Left ventricle myocardium inferior (tissue), 1 donor: ENCODE measurements around the gene PPP2R2D. TPM values are rescaled to one million over a fixed set of nuclear protein-coding genes. Genes with fewer than 3 reads are reported as not detected.
A peak's percentile ranks its signal among the peaks of the same experiment; 100 is the strongest.

Experiments used
- DNase-seq: peaks from one replicate; pipeline ENCODE4 v3.0.0-alpha.2; 2020
- H3K27ac ChIP-seq: fragments of 200-600 bp; replicated peaks from 2 replicates; pipeline ENCODE4 v1.8.0; 2021
- H3K27me3 ChIP-seq: fragments of 200-600 bp; 2 replicates; pipeline ENCODE4 v1.8.0; 2021; ENCODE audit warnings: low read depth
- H3K36me3 ChIP-seq: fragments of 200-600 bp; 2 replicates; pipeline ENCODE4 v1.8.0; 2021
- H3K4me1 ChIP-seq: fragments of 200-600 bp; 2 replicates; pipeline ENCODE4 v1.8.0; 2021
- H3K4me3 ChIP-seq: fragments of 200-600 bp; 2 replicates; pipeline ENCODE4 v1.8.0; 2021; ENCODE audit warnings: mild to moderate bottlenecking, moderate library complexity
- H3K9me3 ChIP-seq: fragments of 200-600 bp; replicated peaks from 2 replicates; pipeline ENCODE4 v1.8.0; 2021
- intact Hi-C: fragments of 100-400 bp; cut with micrococcal nuclease; formaldehyde crosslinking; loops from one replicate; pipeline ENCODE4 v1.11.0; 2022
- total RNA-seq: library from RNA; stranded (reverse); fragmentation: NEBNext Ultra II Directional; extraction: Animal tissue kit (Norgen Biotek cat#: 25700); gene quantifications from one replicate; pipeline ENCODE4 v1.2.1, GENCODE V29; 2021
- TF ChIP-seq, protein P1 (sequence below): fragments of 200-600 bp; IDR thresholded peaks from 2 replicates; pipeline ENCODE4 v1.8.0; 2021; ENCODE audit warnings: antibody characterized with exemption, mild to moderate bottlenecking, borderline replicate concordance
- donor health status: DM: no; HTN: yes; CAD: no; lungs with severe emphysema.

PPP2R2D gene
- total RNA-seq, 1 donor from 2014 or later: 38.2 TPM

DNA sequence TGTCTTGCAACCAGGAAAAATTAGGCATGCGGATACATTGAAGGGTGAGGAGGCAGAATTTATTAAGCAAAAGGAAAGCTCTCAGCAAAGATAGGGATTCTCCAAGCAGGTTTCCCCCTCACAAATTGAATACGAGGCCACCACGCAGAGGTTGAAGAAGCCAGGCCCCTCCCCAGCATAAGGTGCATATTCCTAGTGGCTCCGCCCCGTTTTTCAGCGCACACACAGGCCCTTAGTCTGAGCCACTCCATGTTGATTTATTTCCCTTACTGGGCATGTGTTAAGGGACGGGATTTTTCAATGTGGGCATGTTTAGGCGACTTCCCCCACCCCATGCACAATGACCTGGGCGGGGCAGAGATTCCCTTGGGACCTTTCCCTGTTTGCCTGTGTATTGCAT, 24.9 kb downstream of the PPP2R2D start:
- no peak for DNase-seq
- Histone ChIP-seq H3K27ac (no peak overlapping the region), H3K9me3 (peaks cover 14% of the 10 kb centered on the region), H3K4me3 (no peak overlapping the region), H3K36me3 (peaks cover 4% of the 10 kb centered on the region), H3K4me1 (peaks cover 78% of the 10 kb centered on the region), H3K27me3 (no peaks in the 10 kb centered on the region)
- TF ChIP-seq, protein P1, sequence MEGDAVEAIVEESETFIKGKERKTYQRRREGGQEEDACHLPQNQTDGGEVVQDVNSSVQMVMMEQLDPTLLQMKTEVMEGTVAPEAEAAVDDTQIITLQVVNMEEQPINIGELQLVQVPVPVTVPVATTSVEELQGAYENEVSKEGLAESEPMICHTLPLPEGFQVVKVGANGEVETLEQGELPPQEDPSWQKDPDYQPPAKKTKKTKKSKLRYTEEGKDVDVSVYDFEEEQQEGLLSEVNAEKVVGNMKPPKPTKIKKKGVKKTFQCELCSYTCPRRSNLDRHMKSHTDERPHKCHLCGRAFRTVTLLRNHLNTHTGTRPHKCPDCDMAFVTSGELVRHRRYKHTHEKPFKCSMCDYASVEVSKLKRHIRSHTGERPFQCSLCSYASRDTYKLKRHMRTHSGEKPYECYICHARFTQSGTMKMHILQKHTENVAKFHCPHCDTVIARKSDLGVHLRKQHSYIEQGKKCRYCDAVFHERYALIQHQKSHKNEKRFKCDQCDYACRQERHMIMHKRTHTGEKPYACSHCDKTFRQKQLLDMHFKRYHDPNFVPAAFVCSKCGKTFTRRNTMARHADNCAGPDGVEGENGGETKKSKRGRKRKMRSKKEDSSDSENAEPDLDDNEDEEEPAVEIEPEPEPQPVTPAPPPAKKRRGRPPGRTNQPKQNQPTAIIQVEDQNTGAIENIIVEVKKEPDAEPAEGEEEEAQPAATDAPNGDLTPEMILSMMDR: no peak
- intact Hi-C loops: no loop called here

DNA sequence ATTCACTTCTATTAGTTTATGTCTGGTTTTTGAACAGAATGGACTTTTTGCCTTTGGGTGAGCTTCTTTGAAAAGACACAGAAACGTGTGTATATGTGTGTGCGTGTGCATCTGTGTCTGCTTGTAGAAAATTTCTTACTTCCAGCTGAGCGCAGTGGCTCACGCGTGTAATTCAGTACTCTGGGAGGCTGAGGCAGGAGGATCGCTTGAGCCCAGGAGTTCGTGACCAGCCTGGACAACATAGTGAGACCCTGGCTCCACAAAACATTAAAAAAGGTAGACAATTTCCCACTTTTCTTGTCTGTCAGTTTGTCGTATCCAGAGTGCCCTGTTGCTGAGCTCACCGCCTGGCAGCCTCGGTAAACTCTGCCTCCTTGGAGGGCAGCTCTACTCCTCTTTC, 25.4 kb downstream of the PPP2R2D start:
- TF ChIP-seq, protein P1: no peak
- Histone ChIP-seq H3K36me3 (peaks cover 4% of the 10 kb centered on the region), H3K4me1 (peaks cover 78% of the 10 kb centered on the region), H3K27me3 (no peaks in the 10 kb centered on the region), H3K9me3 (peaks cover 14% of the 10 kb centered on the region), H3K4me3 (no peak overlapping the region), H3K27ac (no peak overlapping the region)
- no peak for DNase-seq
- intact Hi-C loops: no loop called here

DNA sequence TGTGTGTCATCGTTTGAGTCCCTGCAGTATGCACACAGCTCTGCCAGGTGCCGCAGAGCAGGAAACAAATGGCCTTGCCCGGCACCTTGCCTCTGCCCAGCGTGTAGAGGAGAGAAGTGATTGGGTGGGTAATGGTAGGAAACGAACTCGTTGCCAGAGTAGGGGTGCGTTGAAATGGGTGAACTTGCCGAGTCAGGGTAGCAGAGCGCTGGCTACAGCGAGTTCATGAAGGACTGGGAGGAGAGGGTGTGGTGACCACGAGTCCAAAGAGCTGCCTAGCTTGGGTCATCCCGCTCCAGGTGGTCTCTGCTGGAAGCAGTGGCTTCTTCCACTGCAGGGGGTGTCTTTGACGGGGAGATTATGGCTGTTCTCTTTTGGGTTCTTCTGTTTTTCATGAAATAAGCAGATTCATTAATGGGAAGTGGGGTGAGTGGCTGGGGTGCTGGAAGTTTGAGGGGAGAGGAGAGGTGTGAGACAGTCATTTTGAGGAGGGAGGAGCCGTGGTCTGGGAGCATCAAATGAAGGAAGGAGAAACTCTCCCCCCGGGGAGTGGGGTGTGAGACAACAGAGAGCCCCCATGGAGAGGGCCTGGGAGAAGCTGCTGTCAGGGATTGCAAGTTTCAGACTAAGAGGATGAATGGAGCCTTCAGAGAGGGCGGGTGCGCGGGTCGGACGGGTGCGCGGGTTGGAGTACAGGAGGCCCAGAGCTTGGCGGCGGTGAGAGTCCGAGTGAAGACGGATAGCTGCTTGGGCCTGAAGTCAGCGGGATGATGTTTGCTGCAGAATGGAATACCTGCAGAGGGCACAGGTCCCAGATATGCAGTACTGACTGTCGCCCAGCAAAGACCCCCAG, 26.2 kb downstream of the PPP2R2D start:
- TF ChIP-seq, protein P1: no peak
- peaks cover 79% of the 10 kb centered on the region for H3K4me1 ChIP-seq
- H3K9me3 ChIP-seq: peaks cover 14% of the 10 kb centered on the region
- no peak overlapping the region for H3K4me3 ChIP-seq
- no peaks in the 10 kb centered on the region for H3K27me3 ChIP-seq
- H3K36me3 ChIP-seq: peaks cover 4% of the 10 kb centered on the region
- no peak overlapping the region for H3K27ac ChIP-seq
- no peak for DNase-seq
- intact Hi-C loops: no loop called here

DNA sequence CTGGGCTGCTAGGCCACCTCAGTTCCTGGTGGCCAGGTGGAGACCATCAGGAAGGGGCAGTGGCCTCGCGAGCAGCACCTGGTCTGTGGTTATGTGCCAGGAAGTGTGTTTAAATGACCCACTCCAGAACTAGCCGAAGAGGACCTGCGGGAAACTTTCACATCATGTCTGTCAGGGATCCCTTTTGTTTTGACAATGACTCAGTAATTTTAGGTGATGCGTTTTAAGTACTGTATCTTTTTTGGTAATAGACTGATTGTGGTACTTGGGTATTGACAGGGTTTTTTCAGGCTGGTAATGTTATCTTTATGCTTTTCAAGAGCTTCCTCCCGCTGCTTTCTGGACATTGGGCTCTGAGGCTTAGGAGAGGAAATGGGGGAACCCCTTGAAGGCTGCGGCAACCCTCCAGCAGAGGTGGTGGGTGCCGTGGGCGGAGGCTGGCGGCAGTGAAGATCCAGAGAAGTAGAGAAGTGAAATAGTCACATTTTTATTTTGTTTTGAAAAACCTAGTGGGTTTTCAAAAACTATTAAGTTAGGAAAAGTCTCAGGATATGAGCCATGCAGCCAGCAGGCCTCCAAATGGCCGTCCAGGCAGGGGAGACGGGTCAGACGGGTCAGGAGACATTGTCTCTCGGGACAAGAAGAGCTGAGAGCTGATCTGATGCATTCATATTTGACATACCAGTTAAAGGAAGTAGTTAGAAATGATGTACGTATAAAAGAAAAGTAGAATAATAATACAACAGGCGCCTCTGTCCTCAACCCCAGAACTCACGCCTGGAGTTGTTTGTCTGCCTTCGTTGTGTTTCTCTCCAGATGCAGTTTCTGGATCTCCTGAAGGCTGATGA, 27.7 kb downstream of the PPP2R2D start:
- Histone ChIP-seq H3K4me3 (no peak overlapping the region), H3K27ac (peak overlapping the region; percentile 61), H3K4me1 (peaks cover 79% of the 10 kb centered on the region), H3K9me3 (peaks cover 14% of the 10 kb centered on the region), H3K36me3 (peaks cover 4% of the 10 kb centered on the region), H3K27me3 (no peaks in the 10 kb centered on the region)
- peak; percentile 38 for DNase-seq
- intact Hi-C loops: no loop called here
- TF ChIP-seq, protein P1: no peak

DNA sequence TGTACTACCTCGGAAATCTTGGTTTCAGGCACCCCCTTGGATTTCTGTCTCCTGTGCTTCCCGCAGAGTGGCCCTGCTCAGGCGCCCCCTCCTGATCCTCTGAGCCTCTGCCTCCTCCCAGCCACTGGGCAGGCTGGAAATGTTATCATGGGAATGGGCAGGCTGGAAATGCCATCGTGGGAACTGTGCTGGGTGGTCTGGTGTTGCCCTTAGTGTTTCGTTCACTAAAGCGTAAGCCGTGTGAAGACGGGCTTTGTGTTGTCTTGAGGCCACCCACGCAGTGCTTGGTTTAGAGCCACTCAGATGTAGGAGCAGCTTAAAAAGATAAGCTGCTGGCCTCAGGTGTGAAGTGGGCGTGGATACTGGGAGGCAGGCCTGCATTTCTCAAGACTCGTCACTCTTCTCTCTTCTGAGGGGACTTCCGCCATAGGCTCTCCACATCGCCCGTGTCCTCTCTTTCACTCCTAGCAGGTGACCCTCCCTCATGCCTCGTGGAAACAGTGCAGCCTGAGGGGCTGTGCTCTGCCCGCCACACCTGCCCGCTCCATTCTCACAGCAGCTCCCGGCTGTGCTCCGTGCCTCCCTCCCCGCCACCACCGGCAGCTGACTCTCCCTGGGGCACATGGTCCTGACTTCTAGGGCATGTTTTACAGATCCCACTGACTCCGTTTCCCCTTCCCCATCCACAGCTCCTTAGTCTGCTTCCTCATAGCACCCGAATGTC, 28.5 kb downstream of the PPP2R2D start:
- no peaks in the 10 kb centered on the region for H3K27me3 ChIP-seq
- peaks cover 82% of the 10 kb centered on the region for H3K4me1 ChIP-seq
- peak overlapping the region; percentile 61 for H3K27ac ChIP-seq
- peaks cover 4% of the 10 kb centered on the region for H3K36me3 ChIP-seq
- intact Hi-C loops: no loop called here
- H3K4me3 ChIP-seq: no peak overlapping the region
- no peak for DNase-seq
- peaks cover 14% of the 10 kb centered on the region for H3K9me3 ChIP-seq
- TF ChIP-seq, protein P1: no peak
